Smooth muscle cell (in vitro differentiated cells): Measurements from ENCODE around the gene KCNK6. TPM values are rescaled to one million over a fixed set of nuclear protein-coding genes. Genes with fewer than 3 reads are reported as not detected.

Experiments
- DNase-seq: peaks from one replicate; lab custom pipeline; 2025; ENCODE audit not compliant: unreplicated experiment; lab: John Stamatoyannopoulos, UW
- H2AFZ ChIP-seq: fragments of 200-600 bp; sonication (generic); 2 replicates; pipeline ENCODE4 v1.6.0; 2016; ENCODE audit warnings: antibody characterized with exemption, low read depth, mild to moderate bottlenecking
- H3F3A ChIP-seq: fragments of 200-600 bp; sonication (generic); 2 replicates; pipeline ENCODE4 v1.6.0; 2017; ENCODE audit warnings: antibody characterized with exemption, low read depth
- H3K27ac ChIP-seq: fragments of 200-600 bp; sonication (generic); 2 replicates; pipeline ENCODE4 v1.5.1; 2016; ENCODE audit warnings: low read depth, mild to moderate bottlenecking
- H3K27me3 ChIP-seq: fragments of 200-600 bp; sonication (generic); 2 replicates; pipeline ENCODE4 v1.6.1; 2016; ENCODE audit warnings: low read depth, mild to moderate bottlenecking
- H3K36me3 ChIP-seq: fragments of 200-600 bp; sonication (generic); 2 replicates; pipeline ENCODE4 v1.5.1; 2016; ENCODE audit warnings: low read depth
- H3K4me1 ChIP-seq: fragments of 200-600 bp; sonication (generic); 2 replicates; pipeline ENCODE4 v1.5.1; 2016; ENCODE audit warnings: low read depth
- H3K4me2 ChIP-seq: fragments of 200-600 bp; sonication (generic); 2 replicates; pipeline ENCODE4 v1.6.0; 2016; ENCODE audit warnings: mild to moderate bottlenecking
- H3K4me3 ChIP-seq: fragments of 200-600 bp; sonication (generic); 2 replicates; pipeline ENCODE4 v1.5.1; 2016; ENCODE audit warnings: mild to moderate bottlenecking
- H3K79me2 ChIP-seq: fragments of 200-600 bp; sonication (generic); 2 replicates; pipeline ENCODE4 v1.6.0; 2016; ENCODE audit warnings: low read depth, mild to moderate bottlenecking
- H3K9ac ChIP-seq: fragments of 200-600 bp; sonication (generic); 2 replicates; pipeline ENCODE4 v1.6.0; 2016; ENCODE audit warnings: low read depth
- H3K9me3 ChIP-seq: fragments of 200-600 bp; sonication (generic); replicated peaks from 2 replicates; pipeline ENCODE4 v1.5.1; 2016; ENCODE audit warnings: low read depth
- H4K20me1 ChIP-seq: fragments of 200-600 bp; sonication (generic); 2 replicates; pipeline ENCODE4 v1.6.0; 2016; ENCODE audit warnings: low read depth
- CTCF ChIP-seq: fragments of 200-600 bp; sonication (generic); IDR thresholded peaks from 2 replicates; pipeline ENCODE4 v1.5.1; 2017; ENCODE audit warnings: borderline replicate concordance, mild to moderate bottlenecking, antibody characterized with exemption; ENCODE audit not compliant: insufficient read depth, poor library complexity, severe bottlenecking
- WGBS: methylation state at CpG from one replicate; pipeline ENCODE4 v1.1.7; 2016; ENCODE audit warnings: low lambda C conversion rate; 5-methylcytosine and 5-hydroxymethylcytosine counted together
- polyA plus RNA-seq: library from polyadenylated mRNA; unstranded; fragments of >200 nt; fragmentation: Nextera tagmentation; extraction: Ambion mirVana; gene quantifications from 2 replicates; pipeline ENCODE4 v1.2.1, GENCODE V29; 2016
- total RNA-seq: library from RNA; depleted of rRNA; stranded (reverse); fragments of >200 nt; gene quantifications from 2 replicates; pipeline ENCODE4 v1.2.3, GENCODE V29; 2014

KCNK6 gene
- total and polyA plus RNA-seq, 2 experiments from 2014 or later, result 6.5 to 12.6 TPM

- DNase-seq, result no peak
- no peak overlapping the region for H2AFZ ChIP-seq
- peaks cover 50% of the 10 kb centered on the region for H4K20me1 ChIP-seq
- no peak overlapping the region for H3K27ac ChIP-seq
- H3K4me3 ChIP-seq, result no peak overlapping the region
- H3K4me1 ChIP-seq, result peaks cover 9% of the 10 kb centered on the region
- H3F3A ChIP-seq, result peaks cover 19% of the 10 kb centered on the region
- TF ChIP-seq CTCF, result no peak
- no peak overlapping the region for H3K9ac ChIP-seq
- 78% methylated on average over 7 of the region's 7 CpGs for WGBS
- H3K9me3 ChIP-seq, result no peaks in the 10 kb centered on the region
- peaks cover 29% of the 10 kb centered on the region for H3K79me2 ChIP-seq
- no peak overlapping the region for H3K4me2 ChIP-seq
- H3K36me3 ChIP-seq, result no peaks in the 10 kb centered on the region
- H3K27me3 ChIP-seq, result no peaks in the 10 kb centered on the region
Measured at GRCh38 chr19:38281811-38282566, 37.7 kb upstream of the KCNK6 start.

GRCh38 chr19:38283271-38283670 lies 36.4 kb upstream of the KCNK6 start:
- no peak overlapping the region for H3K4me3 ChIP-seq
- peaks cover 5% of the 10 kb centered on the region for H3K4me1 ChIP-seq
- H3K27me3 ChIP-seq, result no peaks in the 10 kb centered on the region
- H3K27ac ChIP-seq, result no peak overlapping the region
- H3K79me2 ChIP-seq, result peaks cover 29% of the 10 kb centered on the region
- H3F3A ChIP-seq, result peaks cover 9% of the 10 kb centered on the region
- TF ChIP-seq CTCF, result no peak
- DNase-seq, result no peak
- H4K20me1 ChIP-seq, result peaks cover 40% of the 10 kb centered on the region
- no peak overlapping the region for H3K4me2 ChIP-seq
- no peak overlapping the region for H2AFZ ChIP-seq
- no peaks in the 10 kb centered on the region for H3K9me3 ChIP-seq
- 91% methylated on average over 8 of the region's 8 CpGs for WGBS
- no peak overlapping the region for H3K9ac ChIP-seq
- H3K36me3 ChIP-seq, result no peaks in the 10 kb centered on the region

- no peaks in the 10 kb centered on the region for H3K27me3 ChIP-seq
- no peaks in the 10 kb centered on the region for H3K36me3 ChIP-seq
- no peak overlapping the region for H3K9ac ChIP-seq
- DNase-seq, result no peak
- H3K4me2 ChIP-seq, result no peak overlapping the region
- H3K4me3 ChIP-seq, result no peak overlapping the region
- no peak overlapping the region for H3K27ac ChIP-seq
- no peak overlapping the region for H2AFZ ChIP-seq
- H3K9me3 ChIP-seq, result no peaks in the 10 kb centered on the region
- TF ChIP-seq CTCF, result no peak
- WGBS, result 80% methylated on average over 7 of the region's 7 CpGs
- H3K4me1 ChIP-seq, result no peaks in the 10 kb centered on the region
- H3K79me2 ChIP-seq, result peaks cover 29% of the 10 kb centered on the region
- no peaks in the 10 kb centered on the region for H3F3A ChIP-seq
- peaks cover 34% of the 10 kb centered on the region for H4K20me1 ChIP-seq
Measured at GRCh38 chr19:38284422-38284821, 35.2 kb upstream of the KCNK6 start.

- Histone ChIP-seq H3F3A (no peaks in the 10 kb centered on the region), H4K20me1 (peaks cover 26% of the 10 kb centered on the region), H3K79me2 (peaks cover 29% of the 10 kb centered on the region), H3K9me3 (no peaks in the 10 kb centered on the region), H3K27ac (no peak overlapping the region), H3K36me3 (no peaks in the 10 kb centered on the region), H3K4me1 (no peaks in the 10 kb centered on the region), H3K4me2 (no peak overlapping the region), H3K27me3 (no peaks in the 10 kb centered on the region), H2AFZ (no peak overlapping the region), H3K9ac (no peak overlapping the region), H3K4me3 (no peak overlapping the region)
- no peak for TF ChIP-seq CTCF
- 66% methylated on average over 5 of the region's 5 CpGs for WGBS
- DNase-seq, result no peak
Measured at GRCh38 chr19:38285567-38285966, 34.1 kb upstream of the KCNK6 start.
